Measurements from ENCODE around the gene VHLL.
"Not testable (repeated sequence)": the region's sequence is repeated elsewhere in the genome, so short reads cannot be mapped to it uniquely, and the experiment has no call there.

GRCh38 chr1:156323179-156323578 lies 24.1 kb upstream of the VHLL start:
- not testable (repeated sequence) for TF ChIP-seq ZNF281 (CRISPR knock-in tag; IDR thresholded peaks at IDR 0.05; ENCODE audit: borderline replicate concordance); HCFC1 (IDR thresholded peaks at IDR 0.05; ENCODE audit: low read depth, low read length); ZSCAN29 (CRISPR knock-in tag; conservative IDR thresholded peaks at IDR 0.05); CBX2 (IDR thresholded peaks at IDR 0.05; ENCODE audit: low read depth, low read length); CBX2 (CRISPR knock-in tag; IDR thresholded peaks at IDR 0.05; ENCODE audit: low read depth); ZNF142 (CRISPR knock-in tag; IDR thresholded peaks at IDR 0.05); HOMEZ (CRISPR knock-in tag; IDR thresholded peaks at IDR 0.05; ENCODE audit: low read depth); ZNF737 (CRISPR knock-in tag; IDR thresholded peaks at IDR 0.05; ENCODE audit: borderline replicate concordance); ZNF446 (CRISPR knock-in tag; IDR thresholded peaks at IDR 0.05); EP300 (IDR thresholded peaks at IDR 0.05; ENCODE audit: low read depth in 2 of 2, low read length in 2 of 2); EP300 (CRISPR knock-in tag; IDR thresholded peaks at IDR 0.05; ENCODE audit: borderline replicate concordance); GTF2F1 (IDR thresholded peaks at IDR 0.05; ENCODE audit: low read length); POLR2AphosphoS5 (IDR thresholded peaks at IDR 0.05; ENCODE audit: low read depth, low read length); ZZZ3 (CRISPR knock-in tag; IDR thresholded peaks at IDR 0.05; ENCODE audit: borderline replicate concordance); ZBTB1 (CRISPR knock-in tag; IDR thresholded peaks at IDR 0.05; ENCODE audit: borderline replicate concordance); ZNF629 (CRISPR knock-in tag; conservative IDR thresholded peaks at IDR 0.05)
